Ovary (tissue), 9 donors: ENCODE data around the gene FBXO39. TPM values are rescaled to one million over a fixed set of nuclear protein-coding genes. Genes with fewer than 3 reads are reported as not detected.

Experiments
- DNase-seq, 5 donors: peaks; one replicate each; pipeline ENCODE4 v3.0.0-alpha.2; 2019 to 2020
- H3K27ac ChIP-seq, 2 donors: fragments of 200-600 bp; one replicate each; pipeline versions ENCODE4 v1.5.1 to v1.8.0; 2019 to 2022
- H3K27me3 ChIP-seq: fragments of 200-600 bp; one replicate; pipeline ENCODE4 v1.8.0; 2022
- H3K36me3 ChIP-seq: fragments of 200-600 bp; sonication (generic); one replicate; pipeline ENCODE4 v1.5.1; 2019
- H3K4me1 ChIP-seq: one replicate; pipeline ENCODE4 v1.8.1; 2013; ENCODE audit warnings: mild to moderate bottlenecking, moderate library complexity; ENCODE audit not compliant: insufficient read depth
- H3K4me3 ChIP-seq: fragments of 200-600 bp; sonication (generic); one replicate; pipeline ENCODE4 v1.5.1; 2017
- H3K9me3 ChIP-seq, 2 donors: fragments of 200-600 bp in 1 of 2; sonication (generic) in 1 of 2; one replicate each; pipeline versions ENCODE4 v1.5.1 to v1.8.1; 2013 to 2019; ENCODE audit warnings: mild to moderate bottlenecking in 1 of 2, moderate library complexity in 1 of 2
- EP300 ChIP-seq: sonication (generic); formaldehyde crosslinking; IDR thresholded peaks from one replicate; pipeline ENCODE4 v1.6.1; 2017; ENCODE audit warnings: antibody characterized with exemption
- POLR2A ChIP-seq: fragments of 450-650 bp; IDR thresholded peaks from one replicate; pipeline ENCODE4 v1.6.1; 2017; ENCODE audit warnings: antibody characterized with exemption, mild to moderate bottlenecking, moderate library complexity
- WGBS, 3 donors: extraction: QIAGEN DNeasy Blood & Tissue Kit in 1 of 3; methylation state at CpG; one replicate each; pipeline versions ENCODE4 v1.1.5 to v1.1.7; 2013 to 2017; 5-methylcytosine and 5-hydroxymethylcytosine counted together
- intact Hi-C, 4 donors: fragments of 100-400 bp; cut with DNase I; formaldehyde crosslinking; loops; one replicate each; pipeline versions ENCODE4 v1.11.0 to v1.15.1; 2022 to 2023
- polyA plus RNA-seq, 2 donors: library from polyadenylated mRNA; stranded (reverse); fragments of 200-250 nt in 1 of 2; fragments of 350-450 nt in 1 of 2; fragmentation: Illumina TruSeq in 1 of 2; extraction: RNeasy Lipid Tissue Mini Kit (QIAGEN cat#74804) in 1 of 2; gene quantifications; one replicate each; pipeline ENCODE4 v1.2.3, GENCODE V29; 2013 to 2014
- total RNA-seq, 7 donors: library from RNA; depleted of rRNA in 2 of 7; stranded (reverse); fragments of >200 nt in 2 of 7; fragmentation: NEBNext Ultra II Directional in 3 of 7; extraction: Animal tissue kit (Norgen Biotek cat#: 25700) in 3 of 7; gene quantifications; one replicate each; pipeline versions ENCODE4 v1.1.0 to v1.2.4, GENCODE V29; 2016 to 2023
- TF ChIP-seq, protein P1 (sequence below), 3 donors: fragments of 450-650 bp in 2 of 3; fragments of 200-600 bp in 1 of 3; IDR thresholded peaks; one replicate each; pipeline versions ENCODE4 v1.5.1 to v1.8.0; 2016 to 2022; ENCODE audit warnings: antibody characterized with exemption in 3 of 3, mild to moderate bottlenecking in 1 of 3
- donor health status: DM: no; HTN: no; CAD: no; lungs with moderate emphysema.
- donor health status: DM: no; HTN: no; CAD: no.
- donor health status: Bipolar disorder and iron deficiency.
- donor health status: DM: yes; HTN: yes; CAD: no.
- donor health status: DM: no; HTN: no; CAD: no.
- donor health status: DM: yes; HTN: yes; CAD: no.

FBXO39 gene
- total and polyA plus RNA-seq, 9 donors, result 0.11 to 2.4 (median 0.88) TPM

DNA sequence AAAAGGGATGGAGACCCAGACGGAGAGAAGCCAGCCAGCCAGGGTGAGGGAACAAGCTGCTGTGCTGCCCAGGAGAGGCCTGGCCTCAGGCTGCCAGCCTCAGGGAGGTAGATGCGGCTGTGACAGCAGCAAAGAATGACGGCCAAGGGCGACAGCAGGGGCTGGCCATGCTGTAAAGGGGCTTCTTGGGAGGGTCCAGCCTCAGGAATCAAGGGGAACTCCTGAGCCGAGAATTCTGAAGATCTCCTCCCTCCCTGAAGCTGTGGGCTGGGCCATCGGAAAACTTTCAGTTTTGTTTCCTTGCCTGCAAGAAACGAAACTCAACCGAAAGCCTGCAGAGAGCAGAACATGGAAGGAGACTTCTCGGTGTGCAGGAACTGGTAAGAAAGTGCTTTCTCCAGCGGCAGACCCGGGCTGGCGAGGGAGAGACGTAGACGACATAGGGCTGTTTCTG lies 20.3 kb upstream of the FBXO39 start, which contains the start of gene XAF1:
TSS of gene XAF1 (plus strand) at position 316 of the 454 bp plus-strand sequence. CDS start at position 349, 33 bp downstream.
- peak; percentile 32 to 59 (median 43) for DNase-seq
- peak within 1 kb of the TSS; percentile 56 for H3K4me3 ChIP-seq
- H3K9me3 ChIP-seq, result no peaks in the 10 kb centered on the region
- H3K27ac ChIP-seq, result peak within 1 kb of the TSS; percentile 95 to 96
- H3K4me1 ChIP-seq, result peaks cover 25% of the 10 kb centered on the region
- no peaks in the 10 kb centered on the region for H3K36me3 ChIP-seq
- TF ChIP-seq POLR2A, result no peak
- no peak for TF ChIP-seq EP300
- TF ChIP-seq, protein P1, sequence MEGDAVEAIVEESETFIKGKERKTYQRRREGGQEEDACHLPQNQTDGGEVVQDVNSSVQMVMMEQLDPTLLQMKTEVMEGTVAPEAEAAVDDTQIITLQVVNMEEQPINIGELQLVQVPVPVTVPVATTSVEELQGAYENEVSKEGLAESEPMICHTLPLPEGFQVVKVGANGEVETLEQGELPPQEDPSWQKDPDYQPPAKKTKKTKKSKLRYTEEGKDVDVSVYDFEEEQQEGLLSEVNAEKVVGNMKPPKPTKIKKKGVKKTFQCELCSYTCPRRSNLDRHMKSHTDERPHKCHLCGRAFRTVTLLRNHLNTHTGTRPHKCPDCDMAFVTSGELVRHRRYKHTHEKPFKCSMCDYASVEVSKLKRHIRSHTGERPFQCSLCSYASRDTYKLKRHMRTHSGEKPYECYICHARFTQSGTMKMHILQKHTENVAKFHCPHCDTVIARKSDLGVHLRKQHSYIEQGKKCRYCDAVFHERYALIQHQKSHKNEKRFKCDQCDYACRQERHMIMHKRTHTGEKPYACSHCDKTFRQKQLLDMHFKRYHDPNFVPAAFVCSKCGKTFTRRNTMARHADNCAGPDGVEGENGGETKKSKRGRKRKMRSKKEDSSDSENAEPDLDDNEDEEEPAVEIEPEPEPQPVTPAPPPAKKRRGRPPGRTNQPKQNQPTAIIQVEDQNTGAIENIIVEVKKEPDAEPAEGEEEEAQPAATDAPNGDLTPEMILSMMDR (IDR thresholded peaks at IDR 0.05), result no peak
- WGBS, 3 donors, result 1 to 3% (median 1%) methylated on average over 14 of the region's 14 CpGs
- H3K27me3 ChIP-seq, result no peaks in the 10 kb centered on the region
- intact Hi-C loops, result loop anchor here in 2 of 4 donors (5.0 to 10.0 kb wide), 3 partner anchors 43 to 259 kb away; partner anchors contain the start of genes RNASEK (in 1 of the 2) and SLC13A5 (in 1 of the 2)

DNA sequence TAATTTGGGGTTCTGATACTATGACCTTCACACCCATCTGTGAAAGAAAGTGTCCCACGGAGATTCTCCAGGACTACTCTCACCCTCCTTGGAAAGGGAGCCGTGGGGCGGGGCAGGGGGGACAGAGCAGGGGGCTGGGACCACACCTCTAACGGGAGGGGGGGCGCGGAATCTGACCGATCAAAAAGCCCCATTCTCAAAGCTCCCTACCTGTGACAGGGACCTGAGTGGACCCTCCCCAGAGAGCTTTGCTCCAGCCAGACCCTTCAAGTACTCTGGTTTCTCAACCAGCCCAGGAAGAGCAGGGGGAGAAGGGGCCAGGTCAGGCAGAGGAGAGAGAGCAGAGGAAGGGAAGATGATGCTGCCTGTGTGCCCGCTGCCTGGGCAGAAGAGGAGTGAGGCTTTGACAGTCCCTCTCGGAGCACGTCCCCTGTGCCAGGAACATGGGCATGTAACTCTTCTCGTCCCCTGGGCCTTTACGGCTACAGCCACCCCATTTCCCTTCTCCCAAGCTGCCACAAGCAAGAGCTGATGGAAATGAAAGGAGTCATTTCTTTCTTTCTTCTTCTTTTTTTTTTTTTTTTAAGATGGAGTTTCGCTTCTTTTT lies 19.5 kb upstream of the FBXO39 start:
- peak overlapping the region; percentile 95 to 96 for H3K27ac ChIP-seq

DNA sequence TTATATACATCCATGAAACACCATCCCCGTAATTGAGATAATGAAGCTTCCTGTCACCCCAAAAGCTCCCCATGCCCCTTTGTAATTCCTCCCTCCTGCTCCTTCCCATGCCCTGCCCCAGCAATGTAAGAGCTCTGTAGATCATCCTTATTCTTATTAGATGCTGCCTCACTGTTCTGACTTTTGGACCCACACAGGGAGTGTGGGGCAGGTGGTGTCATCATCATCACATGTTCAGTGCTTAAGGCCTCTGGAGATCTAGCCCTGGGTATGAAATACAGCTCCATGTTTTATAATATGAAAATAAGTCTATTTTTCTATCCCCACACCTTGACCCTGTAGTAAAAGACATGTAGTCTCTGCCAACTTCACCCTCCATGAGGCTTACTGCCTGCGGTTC lies 18.3 kb upstream of the FBXO39 start:
- no peak overlapping the region for H3K4me3 ChIP-seq
- H3K9me3 ChIP-seq, result no peaks in the 10 kb centered on the region
- H3K27ac ChIP-seq, result peak overlapping the region in 1 of 2 donors; percentile 95
- no peaks in the 10 kb centered on the region for H3K36me3 ChIP-seq
- no peaks in the 10 kb centered on the region for H3K27me3 ChIP-seq
- WGBS, 3 donors, result 86 to 95% (median 92%) methylated on average over 2 of the region's 2 CpGs
- H3K4me1 ChIP-seq, result peaks cover 18% of the 10 kb centered on the region
- no peak for DNase-seq
- intact Hi-C loops, result loop anchor here in 2 of 4 donors (5.0 to 10.0 kb wide), 3 partner anchors 45 to 257 kb away; partner anchors contain the start of genes RNASEK (in 1 of the 2) and SLC13A5 (in 1 of the 2)
- TF ChIP-seq EP300 (no peak), POLR2A (no peak)
- TF ChIP-seq, protein P1 (IDR thresholded peaks at IDR 0.05), result no peak

More for the DNA sequence above, 19.5 kb upstream of the FBXO39 start:
- peak in 3 of 5 donors; percentile 27 to 43 (median 41) for DNase-seq
- Histone ChIP-seq H3K36me3 (no peaks in the 10 kb centered on the region), H3K9me3 (no peaks in the 10 kb centered on the region), H3K27me3 (no peaks in the 10 kb centered on the region), H3K4me3 (peak overlapping the region; percentile 56), H3K4me1 (peaks cover 25% of the 10 kb centered on the region)
- intact Hi-C loops, result loop anchor here in 2 of 4 donors (5.0 to 10.0 kb wide), 3 partner anchors 44 to 258 kb away; partner anchors contain the start of genes RNASEK (in 1 of the 2) and SLC13A5 (in 1 of the 2)
- TF ChIP-seq, protein P1 (IDR thresholded peaks at IDR 0.05), result no peak
- TF ChIP-seq EP300 (no peak), POLR2A (no peak)
- WGBS, 3 donors, result 5 to 13% (median 6%) methylated on average over 11 to 13 of the region's 13 CpGs

DNA sequence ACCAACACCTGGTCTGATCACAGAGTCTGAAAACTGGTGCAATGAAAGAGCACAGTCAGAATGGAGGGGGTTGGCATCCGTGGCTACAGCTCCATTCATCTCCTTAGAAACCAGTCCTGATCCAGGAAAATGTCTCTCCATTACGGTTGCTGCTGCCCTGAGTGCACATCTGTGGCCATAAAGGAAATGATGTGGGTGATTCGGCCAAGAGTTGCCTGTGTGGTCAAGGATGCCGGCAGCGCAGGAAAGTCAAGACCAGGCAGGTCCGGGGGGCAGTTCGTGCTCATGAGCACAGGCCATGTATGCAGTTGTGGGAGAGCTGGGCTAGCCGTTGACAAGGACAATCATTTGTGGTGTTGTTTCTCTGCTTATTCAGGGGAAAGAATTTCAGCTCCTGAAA lies 14.2 kb upstream of the FBXO39 start:
- no peak overlapping the region for H3K27ac ChIP-seq
- intact Hi-C loops, result loop anchor here in 1 of 4 donors (10.0 kb wide), 1 partner anchor 97 kb away; no protein-coding TSS in a partner anchor
- H3K9me3 ChIP-seq, result no peaks in the 10 kb centered on the region
- no peak for DNase-seq
- H3K4me3 ChIP-seq, result no peak overlapping the region
- no peaks in the 10 kb centered on the region for H3K27me3 ChIP-seq
- peaks cover 4% of the 10 kb centered on the region for H3K4me1 ChIP-seq
- 83 to 91% (median 85%) methylated on average over 8 of the region's 8 CpGs for WGBS, 3 donors
- TF ChIP-seq EP300, result no peak
- peaks cover 4% of the 10 kb centered on the region for H3K36me3 ChIP-seq
